H1 (cell line): ENCODE measurements around the gene AHNAK2. TPM values are rescaled to one million over a fixed set of nuclear protein-coding genes. Genes with fewer than 3 reads are reported as not detected.

Experiments used
- CTCF ChIA-PET: fragments of 300-600 bp; sonication (Branson Sonifier 250); formaldehyde crosslinking; loops from one replicate; lab custom pipeline; 2021; ENCODE audit not compliant: partially characterized antibody; lab: Charles Lee
- POLR2A ChIA-PET: fragments of 300-600 bp; sonication (Branson Sonifier 250); formaldehyde crosslinking; loops from one replicate; lab custom pipeline; 2021; ENCODE audit warnings: inconsistent platforms; ENCODE audit not compliant: partially characterized antibody; lab: Charles Lee
- DNase-seq, 2 experiments: peaks; one replicate each; pipeline versions ENCODE4 v3.0.0 to v3.0.0-alpha.2; 2010 to 2022; ENCODE audit warnings: low spot score in 2 of 2, low read depth in 1 of 2, mixed read lengths in 1 of 2
- FAIRE-seq: peaks from 2 replicates; lab custom pipeline; 2011; peaks lifted over from hg19 to GRCh38; lab: Jason Lieb, UNC
- H2AFZ ChIP-seq: 2 replicates; pipeline ENCODE4 v1.8.1; 2012; ENCODE audit warnings: low read length, inconsistent platforms
- H2AK5ac ChIP-seq: 2 replicates; pipeline ENCODE4 v1.6.1; 2013; ENCODE audit warnings: low read depth, low read length
- H2BK120ac ChIP-seq: replicated peaks from 2 replicates; pipeline ENCODE3; 2013; ENCODE audit warnings: low read depth, low read length, inconsistent platforms
- H2BK12ac ChIP-seq: 2 replicates; pipeline ENCODE4 v1.6.1; 2013; ENCODE audit warnings: low read depth, low read length
- H2BK15ac ChIP-seq: 2 replicates; pipeline ENCODE4 v1.6.1; 2013; ENCODE audit warnings: low read length
- H2BK20ac ChIP-seq: 2 replicates; pipeline ENCODE4 v1.6.1; 2013; ENCODE audit warnings: low read length
- H2BK5ac ChIP-seq: 2 replicates; pipeline ENCODE4 v1.6.1; 2013; ENCODE audit warnings: low read depth, low read length
- H3K14ac ChIP-seq: 2 replicates; pipeline ENCODE4 v1.6.1; 2013; ENCODE audit warnings: inconsistent platforms; ENCODE audit not compliant: insufficient read length
- H3K18ac ChIP-seq: 2 replicates; pipeline ENCODE4 v1.6.1; 2013; ENCODE audit warnings: low read length; ENCODE audit errors: extremely low read depth
- H3K23ac ChIP-seq: 2 replicates; pipeline ENCODE4 v1.6.1; 2013; ENCODE audit warnings: inconsistent platforms; ENCODE audit not compliant: insufficient read length
- H3K23me2 ChIP-seq: 2 replicates; pipeline ENCODE4 v1.6.1; 2013; ENCODE audit warnings: low read depth, low read length
- H3K27ac ChIP-seq: 2 replicates; pipeline ENCODE4 v1.6.1; 2011; ENCODE audit warnings: low read depth, low read length, inconsistent platforms
- H3K27me3 ChIP-seq, 4 experiments: replicated peaks in 1 of 4; 1 replicate in 1 of 4; 2 replicates in 3 of 4; pipeline versions ENCODE4 v1.6.1 to v1.8.1; 2011 to 2013; ENCODE audit warnings: low read length in 3 of 4, mild to moderate bottlenecking in 3 of 4, inconsistent platforms in 2 of 4, mixed read lengths in 2 of 4, moderate library complexity in 1 of 4; ENCODE audit not compliant: control insufficient read depth in 3 of 4, insufficient read depth in 3 of 4; ENCODE audit errors: extremely low read depth in 1 of 4
- H3K36me3 ChIP-seq, 4 experiments: 2 replicates each; pipeline versions ENCODE4 v1.6.1 to v1.8.1; 2011 to 2013; ENCODE audit warnings: mild to moderate bottlenecking in 4 of 4, low read length in 3 of 4, moderate library complexity in 2 of 4, control low read depth in 1 of 4, inconsistent platforms in 1 of 4; ENCODE audit not compliant: insufficient read depth in 4 of 4, control insufficient read depth in 2 of 4
- H3K4ac ChIP-seq: replicated peaks from 2 replicates; pipeline ENCODE3; 2013; ENCODE audit warnings: low read length, low read depth, mixed read lengths, inconsistent platforms; ENCODE audit not compliant: insufficient read length
- H3K4me1 ChIP-seq, 4 experiments: replicated peaks in 1 of 4; 1 replicate in 1 of 4; 2 replicates in 3 of 4; pipeline versions ENCODE4 v1.6.1 to v1.8.1; 2011 to 2013; ENCODE audit warnings: low read length in 3 of 4, inconsistent platforms in 2 of 4, mixed read lengths in 1 of 4; ENCODE audit not compliant: insufficient read depth in 4 of 4, control insufficient read depth in 3 of 4
- H3K4me2 ChIP-seq, 2 experiments: 2 replicates each; pipeline versions ENCODE4 v1.6.1 to v1.8.1; 2011 to 2013; ENCODE audit warnings: low read depth in 2 of 2, low read length in 2 of 2, control low read depth in 1 of 2, inconsistent platforms in 1 of 2, mild to moderate bottlenecking in 1 of 2; ENCODE audit not compliant: insufficient read depth in 1 of 2
- H3K4me3 ChIP-seq, 4 experiments: fragments of 200-600, 300-600 bp in 1 of 4; sonication (generic), shearing (Covaris generic), sonication (Bioruptor Twin) in 1 of 4; 2 replicates each; pipeline versions ENCODE4 v1.5.1 to v1.8.1; 2011 to 2016; ENCODE audit warnings: low read length in 4 of 4, low read depth in 3 of 4, control low read depth in 2 of 4, inconsistent platforms in 2 of 4, mild to moderate bottlenecking in 2 of 4, mixed read lengths in 1 of 4, moderate library complexity in 1 of 4; ENCODE audit not compliant: insufficient read depth in 2 of 4; ENCODE audit errors: extremely low read depth in 1 of 4
- H3K56ac ChIP-seq: replicated peaks from 2 replicates; pipeline ENCODE3; 2013; ENCODE audit warnings: low read depth, mild to moderate bottlenecking, mixed read lengths, low read length, inconsistent platforms; ENCODE audit not compliant: insufficient read length
- H3K79me1 ChIP-seq: 2 replicates; pipeline ENCODE4 v1.6.1; 2013; ENCODE audit warnings: low read depth, low read length, control low read depth
- H3K79me2 ChIP-seq, 2 experiments: 2 replicates each; pipeline versions ENCODE4 v1.6.1 to v1.8.1; 2012 to 2013; ENCODE audit warnings: low read length in 2 of 2, mild to moderate bottlenecking in 2 of 2, inconsistent platforms in 1 of 2; ENCODE audit not compliant: insufficient read depth in 2 of 2, control insufficient read depth in 1 of 2
- H3K9ac ChIP-seq, 4 experiments: replicated peaks in 1 of 4; 1 replicate in 1 of 4; 2 replicates in 3 of 4; pipeline versions ENCODE4 v1.6.1 to v1.8.1; 2011 to 2013; ENCODE audit warnings: low read depth in 3 of 4, low read length in 3 of 4, control low read depth in 2 of 4, mild to moderate bottlenecking in 2 of 4, moderate library complexity in 2 of 4, inconsistent platforms in 1 of 4; ENCODE audit errors: extremely low read depth in 1 of 4
- H3K9me3 ChIP-seq, 2 experiments: 2 replicates each; pipeline versions ENCODE4 v1.6.1 to v1.8.1; 2012 to 2013; ENCODE audit warnings: mild to moderate bottlenecking in 2 of 2, moderate library complexity in 2 of 2, control low read depth in 1 of 2, inconsistent platforms in 1 of 2, low read depth in 1 of 2, low read length in 1 of 2, mixed read lengths in 1 of 2; ENCODE audit not compliant: insufficient read depth in 2 of 2
- H4K20me1 ChIP-seq, 2 experiments: replicated peaks in 1 of 2; 2 replicates each; pipeline versions ENCODE3 to v1.8.1; 2011 to 2013; ENCODE audit warnings: inconsistent platforms in 2 of 2, low read length in 2 of 2, mild to moderate bottlenecking in 1 of 2; ENCODE audit not compliant: insufficient read depth in 2 of 2, control insufficient read depth in 1 of 2
- H4K5ac ChIP-seq: 2 replicates; pipeline ENCODE4 v1.6.1; 2013; ENCODE audit warnings: low read length, low read depth, mixed read lengths, inconsistent platforms; ENCODE audit not compliant: insufficient read length
- H4K8ac ChIP-seq: 2 replicates; pipeline ENCODE4 v1.8.0; 2013; ENCODE audit warnings: mild to moderate bottlenecking, moderate library complexity, low read length, inconsistent platforms; ENCODE audit not compliant: insufficient read depth; ENCODE audit errors: extremely low read depth
- H4K91ac ChIP-seq: replicated peaks from 2 replicates; pipeline ENCODE3; 2013; ENCODE audit warnings: low read length, mixed read lengths, inconsistent platforms; ENCODE audit not compliant: insufficient read length
- BACH1 ChIP-seq: IDR thresholded peaks from 2 replicates; pipeline ENCODE4 v1.6.1; 2012; ENCODE audit warnings: low read length, improper control_type of control experiment
- CHD1 ChIP-seq: IDR thresholded peaks from 2 replicates; pipeline ENCODE4 v1.6.1; 2012; ENCODE audit warnings: low read depth, low read length, improper control_type of control experiment
- CREB1 ChIP-seq: IDR thresholded peaks from 2 replicates; pipeline ENCODE4 v1.6.1; 2012; ENCODE audit warnings: inconsistent platforms
- E2F6 ChIP-seq: IDR thresholded peaks from 2 replicates; pipeline ENCODE4 v1.6.1; 2012; ENCODE audit warnings: inconsistent platforms
- HDAC2 ChIP-seq, 2 experiments: fragments of 300-600 bp in 1 of 2; sonication (generic) in 1 of 2; IDR thresholded peaks; 2 replicates each; pipeline ENCODE4 v1.6.1; 2011 to 2012; ENCODE audit warnings: low read depth in 2 of 2, low read length in 2 of 2, mild to moderate bottlenecking in 2 of 2, moderate library complexity in 2 of 2, borderline replicate concordance in 1 of 2, inconsistent platforms in 1 of 2
- KDM4A ChIP-seq: IDR thresholded peaks from one replicate; pipeline ENCODE4 v1.7.1; 2012; ENCODE audit warnings: low read depth, mild to moderate bottlenecking, moderate library complexity, low read length, inconsistent platforms; ENCODE audit not compliant: severe bottlenecking
- RNF2 ChIP-seq: fragments of 200-900, 300-1000 bp; sonication (generic); IDR thresholded peaks from 2 replicates; pipeline ENCODE4 v1.7.1; 2016; ENCODE audit warnings: borderline replicate concordance, low read depth, mild to moderate bottlenecking, antibody characterized with exemption, low read length; ENCODE audit not compliant: poor library complexity, severe bottlenecking; ENCODE audit errors: missing control alignments
- SIN3A ChIP-seq, 2 experiments: IDR thresholded peaks in 1 of 2; conservative IDR thresholded peaks in 1 of 2; 2 replicates each; pipeline ENCODE4 v1.6.1; 2011 to 2012; ENCODE audit warnings: low read length in 2 of 2, improper control_type of control experiment in 1 of 2, low read depth in 1 of 2, mild to moderate bottlenecking in 1 of 2
- SP4 ChIP-seq: IDR thresholded peaks from 2 replicates; pipeline ENCODE4 v1.6.1; 2012; ENCODE audit warnings: low read length, inconsistent platforms
- TAF1 ChIP-seq: IDR thresholded peaks from 2 replicates; pipeline ENCODE4 v1.6.1; 2011; ENCODE audit warnings: mild to moderate bottlenecking, low read depth, low read length
- WGBS, 2 experiments: shearing (Covaris generic) in 1 of 2; methylation state at CpG; one replicate each; pipeline versions ENCODE4 v1.1.6 to v1.1.7; 2013 to 2015; ENCODE audit warnings: low lambda C conversion rate in 2 of 2, mixed read lengths in 2 of 2, inconsistent platforms in 1 of 2, low coverage in 1 of 2, missing lambda C conversion rate in 1 of 2; ENCODE audit not compliant: insufficient replicate concordance in 2 of 2, insufficient coverage in 1 of 2, insufficient read length in 1 of 2; ENCODE audit errors: extremely low coverage in 1 of 2, missing lambda C conversion rate in 1 of 2; 5-methylcytosine and 5-hydroxymethylcytosine counted together
- polyA plus RNA-seq, 7 experiments: library from polyadenylated mRNA; depleted of rRNA in 3 of 7; stranded (reverse) in 5 of 7; unstranded in 2 of 7; fragments of >200 nt in 5 of 7; fragments of 200-250 nt in 2 of 7; gene quantifications; 1 replicate in 5 of 7; 2 replicates in 1 of 7; 4 replicates in 1 of 7; pipeline versions ENCODE4 v1.2.1 to v1.2.3, GENCODE V29; 2011 to 2013; ENCODE audit warnings: missing spikeins in 2 of 7, mixed read lengths in 2 of 7
- total RNA-seq: library from RNA; stranded (reverse); fragmentation: NEBNext Ultra II Directional; extraction: Animal tissue kit (Norgen Biotek cat#: 25700); gene quantifications from 2 replicates; pipeline ENCODE4 v1.2.1, GENCODE V29; 2021

AHNAK2 gene
- total and polyA plus RNA-seq, 2 of the 8 experiments (the other 6 are each of a cell fraction or from before 2014, with no cell fraction given) = 0.95 to 2.0 TPM

DNA sequence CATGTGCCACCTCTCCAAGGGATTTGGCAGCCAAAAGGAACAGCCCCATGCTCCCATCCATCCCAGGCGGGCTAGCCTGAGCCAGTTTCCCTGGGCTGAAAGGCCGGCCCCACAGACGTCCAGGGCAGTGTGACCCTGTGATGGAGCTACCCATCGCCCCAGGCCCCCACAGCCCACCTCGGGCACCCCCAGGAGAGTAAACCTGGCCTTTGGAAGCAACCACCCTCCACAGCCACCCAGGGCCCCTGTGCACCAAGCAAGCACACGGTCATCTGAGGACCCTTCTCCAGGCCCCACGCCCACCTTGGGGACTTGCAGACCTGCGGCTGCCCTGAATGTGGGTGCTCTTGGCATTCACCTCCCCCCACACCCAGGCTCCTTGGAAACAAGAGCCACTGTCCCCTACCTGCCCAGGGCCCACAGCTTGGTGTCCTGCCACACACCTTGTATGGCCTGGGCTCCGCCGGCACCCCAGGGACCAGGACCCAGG is 8.4 kb downstream of the AHNAK2 start:
- CTCF ChIA-PET = interaction anchor here (0.5 to 11.5 kb wide), 11 partner anchors 9 to 120 kb away, joined by 3 to 161 read pairs (median 4); no protein-coding TSS in a partner anchor
- Histone ChIP-seq H2BK5ac (no peak overlapping the region), H2AFZ (no peak overlapping the region), H2BK20ac (peak overlapping the region; percentile 32; the same call in 1 of the 2 replicates), H2AK5ac (peak overlapping the region; percentile 65; the same call in 1 of the 2 replicates), H3K23me2 (peaks cover 5% of the 10 kb centered on the region), H3K4me3 (no peak overlapping the region), H3K14ac (no peak overlapping the region), H4K91ac (no peak overlapping the region), H3K79me2 (no peaks in the 10 kb centered on the region), H2BK120ac (no peak overlapping the region), H3K36me3 (no peaks in the 10 kb centered on the region), H3K4me1 (peaks cover 0 to 26% (median 16%) of the 10 kb centered on the region in 4 experiments; a peak in 6 of 7 replicates), H3K4me2 (no peak overlapping the region), H3K4ac (no peak overlapping the region), H4K20me1 (no peaks in the 10 kb centered on the region), H2BK15ac (no peak overlapping the region), H3K79me1 (no peaks in the 10 kb centered on the region), H3K23ac (no peak overlapping the region), H3K18ac (no peak overlapping the region), H3K27ac (no peak overlapping the region), H3K56ac (no peak overlapping the region), H4K8ac (peak overlapping the region; percentile 2; the same call in 1 of the 2 replicates), H3K27me3 (peaks cover 0 to 7% (median 5%) of the 10 kb centered on the region in 4 experiments; a peak in 3 of 7 replicates), H4K5ac (no peak overlapping the region), H2BK12ac (0 out of 2 replicates have a peak overlapping the region, but pooled peaks have one; percentile 50), H3K9me3 (no peaks in the 10 kb centered on the region), H3K9ac (no peak overlapping the region)
- FAIRE-seq (no peak), DNase-seq (no peak)
- POLR2A ChIA-PET = interaction anchor here (0.8 to 1.5 kb wide), 5 partner anchors 9 to 175 kb away, joined by 3 to 6 read pairs (median 4); no protein-coding TSS in a partner anchor
- 89% methylated on average over 10 of the region's 10 CpGs; no CpG with 5 or more reads in 1 of the 2 experiments for WGBS, 2 experiments
- no peak for TF ChIP-seq CREB1
- TF ChIP-seq RNF2 = no peak
- TF ChIP-seq CHD1 = no peak
- no peak for TF ChIP-seq BACH1
- no peak for TF ChIP-seq HDAC2 (IDR thresholded peaks at IDR 0.05; ENCODE audit: borderline replicate concordance in 1 of 2, low read depth in 2 of 2, low read length in 2 of 2)
- no peak for TF ChIP-seq E2F6
- no peak for TF ChIP-seq KDM4A
- no peak for TF ChIP-seq TAF1
- no peak for TF ChIP-seq SP4
- no peak for TF ChIP-seq SIN3A (conservative IDR thresholded peaks at IDR 0.05 in 1 of 2, IDR thresholded peaks at IDR 0.05 in 1 of 2; ENCODE audit: low read depth in 1 of 2, low read length in 2 of 2)
